ENCODE data around the gene DAGLA. TPM values are rescaled to one million over a fixed set of nuclear protein-coding genes. Genes with fewer than 3 reads are reported as not detected.
A peak's percentile ranks its signal among the peaks of the same experiment; 100 is the strongest.

DAGLA gene
- total and polyA plus RNA-seq, 10 donors, result 0.27 to 5.0 (median 3.3) TPM

DNA sequence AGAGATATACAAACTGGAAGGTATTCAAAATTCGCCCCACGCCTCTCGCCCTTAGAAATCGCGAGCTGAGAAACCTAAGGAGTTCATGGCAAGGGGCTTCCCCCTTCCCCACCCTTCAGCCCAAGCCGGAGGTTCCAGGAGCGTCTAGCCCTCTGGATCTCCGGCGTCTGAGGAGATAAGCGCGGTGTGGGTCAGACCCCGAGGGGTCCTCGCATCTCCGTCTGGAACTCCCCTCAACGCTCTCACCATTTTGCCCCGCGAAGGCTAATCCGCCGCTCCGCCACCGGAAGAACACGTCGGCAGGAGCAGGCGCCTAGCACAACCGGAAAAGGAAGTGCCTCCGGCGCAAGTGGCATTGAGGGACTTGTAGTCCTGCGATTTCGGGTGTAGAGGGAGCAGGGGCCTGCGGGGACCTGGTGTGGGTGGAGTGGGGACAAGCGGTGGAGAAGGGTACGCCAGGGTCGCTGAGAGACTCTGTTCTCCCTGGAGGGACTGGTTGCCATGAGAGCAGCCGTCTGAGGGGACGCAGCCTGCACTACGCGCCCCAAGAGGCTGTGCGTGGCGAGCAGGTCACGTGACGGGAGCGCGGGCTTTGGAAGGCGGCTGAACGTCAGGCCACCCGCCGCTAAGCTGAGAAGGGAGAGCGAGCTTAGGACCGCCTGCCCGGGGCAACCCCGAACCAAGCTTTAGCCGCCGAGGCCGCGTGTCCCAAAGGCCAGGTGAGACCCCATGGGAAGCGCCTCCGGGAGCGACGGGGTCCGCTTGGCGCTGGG lies 112.3 kb downstream of the DAGLA start, which contains the start of the genes FEN1 and TMEM258:
Gene FEN1 (plus strand): TSS at position 602 of the 773 bp plus-strand sequence. CDS start 2,451 bp downstream, outside the sequence.
Gene TMEM258 (minus strand): TSS at position 290 of the 773 bp plus-strand sequence. CDS start 41 bp downstream, at position 249.
- intact Hi-C loops (cut with DNase I; ENCODE audit: low total_unique reads), result loop anchor here (10.0 kb wide), 2 partner anchors 102 to 152 kb away; partner anchors contain the start of gene FADS3
- peaks cover 10 to 73% (median 29%) of the 10 kb centered on the region in 6 donors for H3K4me1 ChIP-seq
- TF ChIP-seq, protein P1, sequence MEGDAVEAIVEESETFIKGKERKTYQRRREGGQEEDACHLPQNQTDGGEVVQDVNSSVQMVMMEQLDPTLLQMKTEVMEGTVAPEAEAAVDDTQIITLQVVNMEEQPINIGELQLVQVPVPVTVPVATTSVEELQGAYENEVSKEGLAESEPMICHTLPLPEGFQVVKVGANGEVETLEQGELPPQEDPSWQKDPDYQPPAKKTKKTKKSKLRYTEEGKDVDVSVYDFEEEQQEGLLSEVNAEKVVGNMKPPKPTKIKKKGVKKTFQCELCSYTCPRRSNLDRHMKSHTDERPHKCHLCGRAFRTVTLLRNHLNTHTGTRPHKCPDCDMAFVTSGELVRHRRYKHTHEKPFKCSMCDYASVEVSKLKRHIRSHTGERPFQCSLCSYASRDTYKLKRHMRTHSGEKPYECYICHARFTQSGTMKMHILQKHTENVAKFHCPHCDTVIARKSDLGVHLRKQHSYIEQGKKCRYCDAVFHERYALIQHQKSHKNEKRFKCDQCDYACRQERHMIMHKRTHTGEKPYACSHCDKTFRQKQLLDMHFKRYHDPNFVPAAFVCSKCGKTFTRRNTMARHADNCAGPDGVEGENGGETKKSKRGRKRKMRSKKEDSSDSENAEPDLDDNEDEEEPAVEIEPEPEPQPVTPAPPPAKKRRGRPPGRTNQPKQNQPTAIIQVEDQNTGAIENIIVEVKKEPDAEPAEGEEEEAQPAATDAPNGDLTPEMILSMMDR (IDR thresholded peaks at IDR 0.05 in 8 of 11, conservative IDR thresholded peaks at IDR 0.05 in 3 of 11), result peak in 4 of 11 experiments; percentile 13 to 50 (median 42)
- TF ChIP-seq POLR2A (IDR thresholded peaks at IDR 0.05), result peak in 1 of 3 donors; percentile 11
- TF ChIP-seq POLR2AphosphoS5 (IDR thresholded peaks at IDR 0.05), result peak; percentile 91 to 96 (median 93)
- H3K9me3 ChIP-seq, result no peaks in the 10 kb centered on the region
- H3K27ac ChIP-seq, result peak within 1 kb of the TSS; percentile 92 to 99 (median 96)
- H3K4me3 ChIP-seq, result peak within 1 kb of the TSS; percentile 65 to 96 (median 81)
- no peaks in the 10 kb centered on the region for H3K27me3 ChIP-seq (replicated peaks in 1 of 7)
- H3K36me3 ChIP-seq, result peaks cover 0 to 48% (median 35%) of the 10 kb centered on the region in 6 donors
- WGBS, 5 donors, result 0 to 1% (median 0%) methylated on average over 52 to 61 of the region's 61 CpGs
- peak; percentile 98 for DNase-seq

- Histone ChIP-seq H3K27ac (peak overlapping the region; percentile 92 to 99 (median 96)), H3K4me1 (peaks cover 10 to 72% (median 30%) of the 10 kb centered on the region in 6 donors), H3K9me3 (no peaks in the 10 kb centered on the region), H3K36me3 (peaks cover 0 to 43% (median 28%) of the 10 kb centered on the region in 6 donors), H3K4me3 (peak overlapping the region; percentile 65 to 96 (median 81)), H3K27me3 (replicated peaks in 1 of 7) (no peaks in the 10 kb centered on the region)
- intact Hi-C loops (cut with DNase I; ENCODE audit: low total_unique reads), result loop anchor here (10.0 kb wide), 2 partner anchors 102 to 152 kb away; partner anchors contain the start of gene FADS3
- WGBS, 5 donors, result 3 to 6% (median 5%) methylated on average over 29 of the region's 29 CpGs
- TF ChIP-seq POLR2A (IDR thresholded peaks at IDR 0.05) (no peak), POLR2AphosphoS5 (IDR thresholded peaks at IDR 0.05) (no peak)
- TF ChIP-seq, protein P1 (IDR thresholded peaks at IDR 0.05 in 8 of 11, conservative IDR thresholded peaks at IDR 0.05 in 3 of 11), result no peak
- peak; percentile 58 for DNase-seq
Measured at GRCh38 chr11:61793083-61793828, 113.1 kb downstream of the DAGLA start.

DNA sequence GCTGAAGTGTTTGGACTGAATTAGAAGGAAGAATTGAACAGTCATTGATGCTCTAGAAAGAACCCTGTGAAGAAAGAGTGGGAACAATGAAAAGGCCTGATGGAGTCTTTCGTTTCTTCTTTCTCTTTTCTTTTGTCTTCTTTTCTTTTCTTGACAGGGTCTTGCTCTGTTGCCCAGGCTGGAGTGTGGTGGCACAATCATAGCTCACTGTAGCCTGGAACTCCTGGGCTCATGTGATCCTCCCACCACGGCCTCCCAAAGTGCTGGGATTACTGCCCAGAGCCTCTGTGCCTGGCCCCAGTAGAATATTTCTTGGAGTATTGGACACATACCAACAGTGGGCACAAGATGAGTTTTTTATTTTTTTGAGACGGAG lies 113.6 kb downstream of the DAGLA start:
- H3K27me3 ChIP-seq (replicated peaks in 1 of 7), result no peaks in the 10 kb centered on the region
- H3K4me1 ChIP-seq, result peaks cover 10 to 66% (median 30%) of the 10 kb centered on the region in 6 donors
- no peak overlapping the region for H3K27ac ChIP-seq
- peak; percentile 13 for DNase-seq
- intact Hi-C loops (cut with DNase I; ENCODE audit: low total_unique reads), result loop anchor here (10.0 kb wide), 2 partner anchors 101 to 151 kb away; partner anchors contain the start of gene FADS3
- peak overlapping the region in 4 of 8 donors; percentile 65 to 96 (median 78) for H3K4me3 ChIP-seq
- H3K9me3 ChIP-seq, result no peaks in the 10 kb centered on the region
- TF ChIP-seq POLR2AphosphoS5 (IDR thresholded peaks at IDR 0.05) (no peak), POLR2A (IDR thresholded peaks at IDR 0.05) (no peak)
- TF ChIP-seq, protein P1 (IDR thresholded peaks at IDR 0.05 in 8 of 11, conservative IDR thresholded peaks at IDR 0.05 in 3 of 11), result no peak
- H3K36me3 ChIP-seq, result peaks cover 0 to 43% (median 22%) of the 10 kb centered on the region in 6 donors
- 56 to 73% (median 58%) methylated on average over 3 of the region's 3 CpGs for WGBS, 5 donors
